HepG2 (cell line): ENCODE data around the gene SNAPIN. TPM values are rescaled to one million over a fixed set of nuclear protein-coding genes. Genes with fewer than 3 reads are reported as not detected.

Experiments used
- ATAD3A ChIP-seq: sonication (generic); formaldehyde crosslinking; IDR thresholded peaks from 2 replicates; pipeline ENCODE4 v1.4.0; 2020; ENCODE audit warnings: missing genetic modification reagents
- CSRNP2 ChIP-seq: sonication (generic); formaldehyde crosslinking; conservative IDR thresholded peaks from 2 replicates; pipeline ENCODE4 v1.8.0; 2022; ENCODE audit warnings: low read depth, missing genetic modification reagents
- GABPA ChIP-seq, 2 experiments: IDR thresholded peaks; 2 replicates each; pipeline ENCODE4 v1.6.1; 2011 to 2016; ENCODE audit warnings: low read depth in 2 of 2, low read length in 1 of 2, missing biosample characterization in 1 of 2, missing genetic modification characterization in 1 of 2
- GATAD1 ChIP-seq: IDR thresholded peaks from 2 replicates; pipeline ENCODE4 v1.6.1; 2016; ENCODE audit warnings: missing genetic modification reagents, missing compliant biosample characterization
- HNF4A ChIP-seq: sonication (generic); formaldehyde crosslinking; IDR thresholded peaks from 2 replicates; pipeline ENCODE4 v1.4.0; 2020; ENCODE audit warnings: missing genetic modification reagents
- LBX2 ChIP-seq: sonication (generic); formaldehyde crosslinking; IDR thresholded peaks from 2 replicates; pipeline ENCODE4 v1.5.0; 2020; ENCODE audit warnings: missing genetic modification reagents, mild to moderate bottlenecking, borderline replicate concordance
- MIXL1 ChIP-seq: IDR thresholded peaks from 2 replicates; pipeline ENCODE4 v1.6.1; 2016
- MYC ChIP-seq: sonication (generic); formaldehyde crosslinking; IDR thresholded peaks from 2 replicates; pipeline ENCODE4 v1.9.0; 2021; ENCODE audit warnings: missing genetic modification reagents, borderline replicate concordance
- NFKB2 ChIP-seq: sonication (generic); formaldehyde crosslinking; IDR thresholded peaks from 2 replicates; pipeline ENCODE4 v1.4.0; 2020; ENCODE audit warnings: missing genetic modification reagents, borderline replicate concordance
- POGZ ChIP-seq: sonication (generic); formaldehyde crosslinking; IDR thresholded peaks from 2 replicates; pipeline ENCODE4 v1.4.0; 2020; ENCODE audit warnings: mild to moderate bottlenecking, missing genetic modification reagents
- PRPF4 ChIP-seq: fragments of 200-400 bp; formaldehyde crosslinking; IDR thresholded peaks from 2 replicates; pipeline ENCODE4 v1.6.1; 2016; ENCODE audit warnings: low read length, low read depth; ENCODE audit not compliant: poor library complexity, severe bottlenecking
- RBAK ChIP-seq: sonication (generic); formaldehyde crosslinking; IDR thresholded peaks from 2 replicates; pipeline ENCODE4 v1.5.1; 2020; ENCODE audit warnings: mild to moderate bottlenecking, missing genetic modification reagents
- RBM22 ChIP-seq: fragments of 200-400 bp; formaldehyde crosslinking; optimal IDR thresholded peaks from 2 replicates; pipeline ENCODE3; 2017; ENCODE audit warnings: mild to moderate bottlenecking, low read length, moderate library complexity
- RCOR2 ChIP-seq: IDR thresholded peaks from 2 replicates; pipeline ENCODE4 v1.6.1; 2016; ENCODE audit warnings: missing biosample characterization, missing genetic modification reagents
- TAF1 ChIP-seq: sonication (generic); formaldehyde crosslinking; IDR thresholded peaks from 2 replicates; pipeline ENCODE4 v1.4.0; 2020; ENCODE audit warnings: missing genetic modification reagents
- TGIF2 ChIP-seq: IDR thresholded peaks from 2 replicates; pipeline ENCODE4 v1.6.1; 2016; ENCODE audit warnings: control low read depth, missing compliant biosample characterization
- ZC3H4 ChIP-seq: sonication (generic); formaldehyde crosslinking; IDR thresholded peaks from 2 replicates; pipeline ENCODE4 v1.4.0; 2020; ENCODE audit warnings: missing genetic modification reagents, borderline replicate concordance
- ZFP41 ChIP-seq: sonication (generic); formaldehyde crosslinking; IDR thresholded peaks from 2 replicates; pipeline ENCODE4 v1.4.0; 2020; ENCODE audit warnings: mild to moderate bottlenecking, missing genetic modification reagents, borderline replicate concordance
- ZFP90 ChIP-seq: sonication (generic); formaldehyde crosslinking; IDR thresholded peaks from 2 replicates; pipeline ENCODE4 v1.8.0; 2022; ENCODE audit warnings: missing genetic modification reagents, mild to moderate bottlenecking, inconsistent platforms, borderline replicate concordance
- ZFY ChIP-seq: sonication (generic); formaldehyde crosslinking; IDR thresholded peaks from 2 replicates; pipeline ENCODE4 v1.4.0; 2020; ENCODE audit warnings: missing genetic modification reagents
- ZNF317 ChIP-seq: sonication (generic); formaldehyde crosslinking; IDR thresholded peaks from 2 replicates; pipeline ENCODE4 v1.5.0; 2020; ENCODE audit warnings: mild to moderate bottlenecking, missing genetic modification reagents
- ZNF530 ChIP-seq: sonication (generic); formaldehyde crosslinking; IDR thresholded peaks from 2 replicates; pipeline ENCODE4 v1.5.0; 2020; ENCODE audit warnings: low read depth, mild to moderate bottlenecking, missing genetic modification reagents
- ZSCAN31 ChIP-seq: sonication (generic); formaldehyde crosslinking; IDR thresholded peaks from 2 replicates; pipeline ENCODE4 v1.5.0; 2020; ENCODE audit warnings: low read depth, mild to moderate bottlenecking, missing genetic modification reagents
- polyA plus RNA-seq, 8 experiments: library from polyadenylated mRNA; depleted of rRNA in 3 of 8; stranded (reverse) in 7 of 8; unstranded in 1 of 8; fragments of >200 nt; fragmentation: Illumina TruSeq in 4 of 8; extraction: Trizol in 4 of 8; gene quantifications; 2 replicates each; pipeline versions ENCODE4 v1.2.1 to v1.2.3, GENCODE V29; 2011 to 2016; ENCODE audit warnings: low read depth in 4 of 8, missing spikeins in 1 of 8, mixed read lengths in 1 of 8; ENCODE audit not compliant: insufficient read depth in 1 of 8
- total RNA-seq, 5 experiments: library from RNA; depleted of rRNA; stranded (reverse); fragments of >200 nt; fragmentation: Illumina TruSeq; extraction: Trizol; gene quantifications; 2 replicates each; pipeline ENCODE4 v1.2.3, GENCODE V29; 2016; ENCODE audit warnings: low read depth in 1 of 5
- TF ChIP-seq, protein P1 (sequence below): IDR thresholded peaks from 2 replicates; pipeline ENCODE4 v1.6.1; 2016; ENCODE audit warnings: missing compliant biosample characterization, missing genetic modification reagents, borderline replicate concordance
- TF ChIP-seq, protein P2 (sequence below): sonication (generic); formaldehyde crosslinking; IDR thresholded peaks from 2 replicates; pipeline ENCODE4 v1.8.0; 2022; ENCODE audit warnings: missing genetic modification reagents, low read depth, mild to moderate bottlenecking, borderline replicate concordance

Gene SNAPIN
- total and polyA plus RNA-seq, 2 of the 13 experiments (the other 11 are each of a cell fraction or from before 2014, with no cell fraction given): 23.9 to 25.7 TPM

DNA sequence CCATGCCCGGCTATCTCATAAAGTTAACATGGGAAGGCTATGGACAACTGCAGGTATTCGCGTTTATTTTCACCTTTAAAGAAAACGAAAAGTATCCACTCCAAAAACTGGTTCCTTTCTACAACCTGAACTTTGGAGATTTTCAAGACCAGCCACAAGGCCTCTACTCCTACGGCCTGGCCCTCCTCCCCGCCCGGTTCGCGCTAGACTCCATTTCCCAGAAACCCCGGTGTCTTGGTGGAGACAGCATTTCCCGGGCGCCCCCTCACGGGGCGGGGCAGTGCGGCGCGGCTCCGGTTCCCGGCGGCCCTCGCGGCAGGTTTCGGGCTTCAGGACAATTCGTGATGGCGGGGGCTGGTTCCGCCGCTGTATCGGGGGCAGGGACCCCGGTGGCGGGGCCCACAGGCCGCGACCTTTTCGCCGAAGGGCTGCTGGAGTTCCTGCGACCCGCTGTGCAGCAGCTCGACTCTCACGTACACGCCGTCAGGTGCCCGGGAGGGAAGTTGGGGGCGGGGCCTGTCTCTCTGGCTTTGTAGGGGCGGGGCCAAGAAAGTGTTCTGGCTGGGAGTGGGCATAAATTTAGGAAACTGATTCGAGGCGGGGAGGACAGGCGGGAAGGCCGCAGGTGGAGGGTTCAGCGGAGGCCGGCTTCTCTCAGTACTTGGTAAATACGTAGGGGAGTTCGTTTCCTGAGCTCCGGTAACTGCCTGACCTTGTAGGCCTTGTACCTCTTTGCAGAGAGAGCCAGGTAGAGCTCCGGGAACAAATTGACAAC lies at the start of gene SNAPIN (continued):
- TF ChIP-seq RBAK (CRISPR knock-in tag) (no peak), TAF1 (CRISPR knock-in tag) (peak; percentile 78), LBX2 (CRISPR knock-in tag) (no peak), ZNF317 (CRISPR knock-in tag) (peak; percentile 78; the same call in 1 of the 2 replicates), ZFP41 (CRISPR knock-in tag) (no peak), TGIF2 (CRISPR knock-in tag) (no peak; the same call in 1 of the 2 replicates), ZSCAN31 (CRISPR knock-in tag) (peak; percentile 37; the same call in 1 of the 2 replicates), MYC (CRISPR knock-in tag) (peak; percentile 62; the same call in 1 of the 2 replicates), RCOR2 (no peak), GABPA (IDR thresholded peaks at IDR 0.05; ENCODE audit: low read depth, low read length) (peak; percentile 48; the same call in 1 of the 2 replicates), GABPA (CRISPR knock-in tag; IDR thresholded peaks at IDR 0.05; ENCODE audit: low read depth) (peak; percentile 82), ZFP90 (CRISPR knock-in tag) (0 out of 2 replicates have a peak, but pooled peaks have one; percentile 67), NFKB2 (peak; percentile 63; the same call in 1 of the 2 replicates), RBM22 (no peak), PRPF4 (no peak), POGZ (CRISPR knock-in tag) (peak; percentile 80), ZFY (CRISPR knock-in tag) (peak; percentile 97), ZNF530 (CRISPR knock-in tag) (no peak), GATAD1 (peak; percentile 84), CSRNP2 (CRISPR knock-in tag) (no peak), MIXL1 (peak; percentile 54; the same call in 1 of the 2 replicates), ATAD3A (no peak), HNF4A (CRISPR knock-in tag) (no peak), ZC3H4 (CRISPR knock-in tag) (no peak)
- TF ChIP-seq, protein P1, sequence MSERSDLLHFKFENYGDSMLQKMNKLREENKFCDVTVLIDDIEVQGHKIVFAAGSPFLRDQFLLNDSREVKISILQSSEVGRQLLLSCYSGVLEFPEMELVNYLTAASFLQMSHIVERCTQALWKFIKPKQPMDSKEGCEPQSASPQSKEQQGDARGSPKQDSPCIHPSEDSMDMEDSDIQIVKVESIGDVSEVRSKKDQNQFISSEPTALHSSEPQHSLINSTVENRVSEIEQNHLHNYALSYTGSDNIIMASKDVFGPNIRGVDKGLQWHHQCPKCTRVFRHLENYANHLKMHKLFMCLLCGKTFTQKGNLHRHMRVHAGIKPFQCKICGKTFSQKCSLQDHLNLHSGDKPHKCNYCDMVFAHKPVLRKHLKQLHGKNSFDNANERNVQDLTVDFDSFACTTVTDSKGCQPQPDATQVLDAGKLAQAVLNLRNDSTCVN: peak; percentile 20; the same call in 1 of the 2 replicates
- TF ChIP-seq, protein P2, sequence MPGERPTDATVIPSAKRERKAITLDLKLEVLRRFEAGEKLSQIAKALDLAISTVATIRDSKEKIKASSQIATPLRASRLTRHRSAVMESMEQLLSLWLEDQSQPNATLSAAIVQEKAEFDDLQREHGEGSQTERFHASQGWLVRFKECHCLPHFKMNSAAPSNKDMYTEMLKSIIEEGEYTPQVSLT: no peak
